Activated T-helper 2 cell treated with anti-CD3 and anti-CD28 coated beads, Interferon-gamma antibody, Interleukin-2, Interleukin-4, amounts not matched to agents 10 μg/mL and 5 μg/mL and 100 μg/mL, durations not matched to agents 14 hours and 24 hours and 36 hours (primary cell): ENCODE measurements around the gene TSHR. TPM values are rescaled to one million over a fixed set of nuclear protein-coding genes. Genes with fewer than 3 reads are reported as not detected.
A peak's percentile ranks its signal among the peaks of the same experiment; 100 is the strongest.
"Not testable (repeated sequence)": the region's sequence is repeated elsewhere in the genome, so short reads cannot be mapped to it uniquely, and the experiment has no call there.

Source experiments
- DNase-seq: peaks from one replicate; pipeline ENCODE4 v3.0.0; 2021; ENCODE audit warnings: low spot score
- H3K27ac Mint-ChIP-seq: one replicate; pipeline ENCODE4 v1.8.0; 2021; ENCODE audit warnings: mixed read lengths
- H3K27me3 Mint-ChIP-seq: one replicate; pipeline ENCODE4 v1.8.0; 2021; ENCODE audit warnings: low read depth, mixed read lengths
- H3K36me3 Mint-ChIP-seq: one replicate; pipeline ENCODE4 v1.8.0; 2021; ENCODE audit warnings: low read depth, mixed read lengths
- H3K4me1 Mint-ChIP-seq: one replicate; pipeline ENCODE4 v1.8.0; 2021; ENCODE audit warnings: low read depth, mixed read lengths
- H3K4me3 Mint-ChIP-seq: one replicate; pipeline ENCODE4 v1.8.0; 2021; ENCODE audit warnings: low read depth, mild to moderate bottlenecking, moderate library complexity, mixed read lengths
- H3K9me3 Mint-ChIP-seq: one replicate; pipeline ENCODE4 v1.8.0; 2021; ENCODE audit warnings: mixed read lengths
- intact Hi-C: fragments of 100-400 bp; cut with micrococcal nuclease; formaldehyde crosslinking; loops from one replicate; pipeline ENCODE4 v1.15.1; 2023
- total RNA-seq: library from RNA; stranded (reverse); gene quantifications from 2 replicates; pipeline ENCODE4 v1.2.3, GENCODE V29; 2022

Gene TSHR
- total RNA-seq: not detected in 2 replicates

GRCh38 chr14:80955416-80955941, at the start of gene TSHR:
Gene TSHR (plus strand): TSS chr14:80955621. CDS start chr14:80955681, 60 bp downstream.
- Mint-ChIP-seq H3K27me3 (peaks cover 39% of the 10 kb centered on the region), H3K36me3 (no peaks in the 10 kb centered on the region), H3K9me3 (no peaks in the 10 kb centered on the region), H3K4me1 (peaks cover 54% of the 10 kb centered on the region), H3K4me3 (peak within 1 kb of the TSS; percentile 84), H3K27ac (peak within 1 kb of the TSS; percentile 1)
- intact Hi-C loops: loop anchor here (1.0 to 10.0 kb wide), 3 partner anchors 109 to 499 kb away; no protein-coding TSS in a partner anchor
- no peak for DNase-seq

GRCh38 chr14:80906336-80906735, 49.1 kb upstream of the TSHR start:
- no peak overlapping the region for H3K4me3 Mint-ChIP-seq
- intact Hi-C loops: no loop called here
- H3K27ac Mint-ChIP-seq: no peak overlapping the region
- H3K9me3 Mint-ChIP-seq: no peaks in the 10 kb centered on the region
- H3K4me1 Mint-ChIP-seq: peaks cover 16% of the 10 kb centered on the region
- no peaks in the 10 kb centered on the region for H3K27me3 Mint-ChIP-seq
- H3K36me3 Mint-ChIP-seq: peaks cover 40% of the 10 kb centered on the region
- no peak for DNase-seq

- Mint-ChIP-seq H3K4me3 (no peak overlapping the region), H3K4me1 (peaks cover 13% of the 10 kb centered on the region), H3K9me3 (no peaks in the 10 kb centered on the region), H3K27me3 (no peaks in the 10 kb centered on the region), H3K27ac (no peak overlapping the region), H3K36me3 (peaks cover 36% of the 10 kb centered on the region)
- no peak for DNase-seq
- intact Hi-C loops: no loop called here
Measured at GRCh38 chr14:80906946-80907345, 48.5 kb upstream of the TSHR start.

- H3K27ac Mint-ChIP-seq, DNase-seq, H3K4me1 Mint-ChIP-seq, intact Hi-C loops, H3K4me3 Mint-ChIP-seq, H3K9me3 Mint-ChIP-seq, H3K27me3 Mint-ChIP-seq: not testable (repeated sequence)
- peaks cover 36% of the 10 kb centered on the region for H3K36me3 Mint-ChIP-seq
Measured at GRCh38 chr14:80912013-80912412, 43.4 kb upstream of the TSHR start.

- no peak overlapping the region for H3K27ac Mint-ChIP-seq
- no peaks in the 10 kb centered on the region for H3K27me3 Mint-ChIP-seq
- intact Hi-C loops: no loop called here
- H3K4me1 Mint-ChIP-seq: peaks cover 9% of the 10 kb centered on the region
- H3K9me3 Mint-ChIP-seq: no peaks in the 10 kb centered on the region
- peaks cover 31% of the 10 kb centered on the region for H3K36me3 Mint-ChIP-seq
- DNase-seq: no peak
- no peak overlapping the region for H3K4me3 Mint-ChIP-seq
Measured at GRCh38 chr14:80919622-80920021, 35.8 kb upstream of the TSHR start.

GRCh38 chr14:80923368-80923767, 32.1 kb upstream of the TSHR start:
- peaks cover 23% of the 10 kb centered on the region for H3K4me1 Mint-ChIP-seq
- H3K4me3 Mint-ChIP-seq: no peak overlapping the region
- H3K27me3 Mint-ChIP-seq: no peaks in the 10 kb centered on the region
- intact Hi-C loops: no loop called here
- no peak overlapping the region for H3K27ac Mint-ChIP-seq
- no peak for DNase-seq
- peaks cover 20% of the 10 kb centered on the region for H3K36me3 Mint-ChIP-seq
- no peaks in the 10 kb centered on the region for H3K9me3 Mint-ChIP-seq

GRCh38 chr14:80924365-80925103, 30.9 kb upstream of the TSHR start:
- peaks cover 31% of the 10 kb centered on the region for H3K36me3 Mint-ChIP-seq
- peaks cover 23% of the 10 kb centered on the region for H3K4me1 Mint-ChIP-seq
- H3K27me3 Mint-ChIP-seq: no peaks in the 10 kb centered on the region
- intact Hi-C loops: no loop called here
- H3K27ac Mint-ChIP-seq: no peak overlapping the region
- no peak overlapping the region for H3K4me3 Mint-ChIP-seq
- no peaks in the 10 kb centered on the region for H3K9me3 Mint-ChIP-seq
- DNase-seq: no peak

- no peak overlapping the region for H3K4me3 Mint-ChIP-seq
- H3K27ac Mint-ChIP-seq: no peak overlapping the region
- peaks cover 41% of the 10 kb centered on the region for H3K4me1 Mint-ChIP-seq
- H3K36me3 Mint-ChIP-seq: peaks cover 42% of the 10 kb centered on the region
- H3K27me3 Mint-ChIP-seq: no peaks in the 10 kb centered on the region
- peaks cover 4% of the 10 kb centered on the region for H3K9me3 Mint-ChIP-seq
- DNase-seq: no peak
- intact Hi-C loops: no loop called here
Measured at GRCh38 chr14:80926397-80927082, 28.9 kb upstream of the TSHR start.

- H3K4me1 Mint-ChIP-seq: peaks cover 46% of the 10 kb centered on the region
- no peak for DNase-seq
- H3K27ac Mint-ChIP-seq: no peak overlapping the region
- intact Hi-C loops: no loop called here
- H3K4me3 Mint-ChIP-seq: no peak overlapping the region
- no peaks in the 10 kb centered on the region for H3K27me3 Mint-ChIP-seq
- peaks cover 42% of the 10 kb centered on the region for H3K36me3 Mint-ChIP-seq
- peaks cover 4% of the 10 kb centered on the region for H3K9me3 Mint-ChIP-seq
Measured at GRCh38 chr14:80927083-80927989, 28.1 kb upstream of the TSHR start.

GRCh38 chr14:80930095-80930494, 25.3 kb upstream of the TSHR start:
- peak overlapping the region; percentile 53 for H3K27ac Mint-ChIP-seq
- no peaks in the 10 kb centered on the region for H3K27me3 Mint-ChIP-seq
- peaks cover 4% of the 10 kb centered on the region for H3K9me3 Mint-ChIP-seq
- no peak for DNase-seq
- H3K36me3 Mint-ChIP-seq: peaks cover 37% of the 10 kb centered on the region
- intact Hi-C loops: loop anchor here (10.0 kb wide), 1 partner anchor 55 kb away; no protein-coding TSS in a partner anchor
- H3K4me1 Mint-ChIP-seq: peaks cover 47% of the 10 kb centered on the region
- no peak overlapping the region for H3K4me3 Mint-ChIP-seq

- Mint-ChIP-seq H3K9me3 (peaks cover 4% of the 10 kb centered on the region), H3K27ac (peak overlapping the region; percentile 79), H3K27me3 (no peaks in the 10 kb centered on the region), H3K4me1 (peaks cover 39% of the 10 kb centered on the region), H3K4me3 (peak overlapping the region; percentile 52), H3K36me3 (peaks cover 36% of the 10 kb centered on the region)
- intact Hi-C loops: loop anchor here (1.0 to 10.0 kb wide), 2 partner anchors 10 to 54 kb away; partner anchors contain the start of gene CEP128
- DNase-seq: peak; percentile 58
Measured at GRCh38 chr14:80930836-80931389, 24.5 kb upstream of the TSHR start.

GRCh38 chr14:80933282-80933681, 22.1 kb upstream of the TSHR start:
- intact Hi-C loops: loop anchor here (10.0 kb wide), 1 partner anchor 52 kb away; no protein-coding TSS in a partner anchor
- Mint-ChIP-seq H3K4me3 (no peak overlapping the region), H3K36me3 (peaks cover 34% of the 10 kb centered on the region), H3K27me3 (no peaks in the 10 kb centered on the region), H3K4me1 (peaks cover 31% of the 10 kb centered on the region), H3K27ac (no peak overlapping the region), H3K9me3 (peaks cover 4% of the 10 kb centered on the region)
- no peak for DNase-seq
